Measurements from ENCODE around the gene TMEM51.

GRCh38 chr1:15212954-15213291, 59.4 kb downstream of the TMEM51 start:
- no peak for TF ChIP-seq ZSCAN18 (CRISPR knock-in tag; IDR thresholded peaks at IDR 0.05)
- no peak for TF ChIP-seq SP1 (CRISPR knock-in tag; conservative IDR thresholded peaks at IDR 0.05)
- TF ChIP-seq ATF3 (CRISPR knock-in tag; conservative IDR thresholded peaks at IDR 0.05) = no peak
